A549 (cell line): ENCODE measurements around the gene KRTAP9-7. TPM values are rescaled to one million over a fixed set of nuclear protein-coding genes. Genes with fewer than 3 reads are reported as not detected.

Experiments used
- ATAC-seq, 2 experiments: fragments of 200-7000 bp in 1 of 2; fragments of >200 bp in 1 of 2; cut with Nextera tagmentation in 1 of 2; cut with Tn5 transposase in 1 of 2; 3 replicates each; pipeline versions ENCODE4 v1.8.0 to v1.9.1; 2018 to 2020; ENCODE audit warnings: mild to moderate bottlenecking in 1 of 2, moderate library complexity in 1 of 2
- CTCF ChIA-PET: fragments of 300-600 bp; sonication (Branson Sonifier 250); formaldehyde crosslinking; extraction: SDS; loops from one replicate; lab custom pipeline; 2021; ENCODE audit warnings: antibody characterized with exemption, inconsistent platforms; lab: Yijun Ruan, JAX
- POLR2A ChIA-PET: fragments of 350-600 bp; formaldehyde crosslinking; extraction: SDS; loops from one replicate; lab custom pipeline; 2021; ENCODE audit warnings: antibody characterized with exemption, inconsistent platforms; lab: Yijun Ruan, JAX
- DNase-seq, 2 experiments: peaks; one replicate each; pipeline versions ENCODE4 v3.0.0 to v3.0.0-alpha.2; 2011 to 2016; ENCODE audit warnings: low read depth in 1 of 2, low spot score in 1 of 2
- FAIRE-seq: peaks from 2 replicates; lab custom pipeline; 2011; peaks lifted over from hg19 to GRCh38; lab: Jason Lieb, UNC
- H3K27ac ChIP-seq, 2 experiments: fragments of >200 bp; sonication (Bioruptor Twin); formaldehyde crosslinking; 3 replicates each; pipeline ENCODE4 v1.5.1; 2016 to 2017
- H3K4me1 ChIP-seq: fragments of >200 bp; sonication (Bioruptor Twin); formaldehyde crosslinking; 3 replicates; pipeline ENCODE4 v1.6.1; 2016
- H3K4me2 ChIP-seq: fragments of >200 bp; sonication (Bioruptor Twin); formaldehyde crosslinking; 3 replicates; pipeline ENCODE4 v1.6.1; 2016
- H3K4me3 ChIP-seq: fragments of >200 bp; sonication (Bioruptor Twin); formaldehyde crosslinking; 3 replicates; pipeline ENCODE4 v1.5.1; 2016
- H3K9me3 ChIP-seq: fragments of >200 bp; sonication (Bioruptor Twin); formaldehyde crosslinking; 3 replicates; pipeline ENCODE4 v1.6.1; 2016
- ATOH8 ChIP-seq: fragments of 250-450 bp; sonication (Bioruptor Pico); IDR thresholded peaks from 2 replicates; pipeline ENCODE4 v1.5.0; 2020; ENCODE audit warnings: low read depth, mild to moderate bottlenecking, moderate library complexity
- BCL3 ChIP-seq: fragments of >200 bp; sonication (Bioruptor Twin); formaldehyde crosslinking; IDR thresholded peaks from 3 replicates; pipeline ENCODE4 v1.6.1; 2016
- CBX8 ChIP-seq: fragments of 200-600 bp; sonication (generic); IDR thresholded peaks from 2 replicates; pipeline ENCODE4 v1.6.1; 2016
- CHD2 ChIP-seq: fragments of 150-350 bp; IDR thresholded peaks from 2 replicates; pipeline ENCODE4 v1.6.1; 2014; ENCODE audit warnings: low read length; ENCODE audit not compliant: partially characterized antibody
- CTCF ChIP-seq: fragments of >200 bp; sonication (Bioruptor Twin); formaldehyde crosslinking; IDR thresholded peaks from 3 replicates; pipeline ENCODE4 v1.5.1; 2016
- EHMT2 ChIP-seq: fragments of 200-600 bp; sonication (generic); IDR thresholded peaks from 2 replicates; pipeline ENCODE4 v1.6.1; 2016; ENCODE audit warnings: antibody characterized with exemption, low read depth, mild to moderate bottlenecking, moderate library complexity
- ELK1 ChIP-seq: fragments of 150-350 bp; IDR thresholded peaks from 2 replicates; pipeline ENCODE4 v1.6.1; 2014; ENCODE audit warnings: low read depth, mild to moderate bottlenecking, low read length
- FOSB ChIP-seq: fragments of 250-450 bp; sonication (Bioruptor Pico); IDR thresholded peaks from 2 replicates; pipeline ENCODE4 v1.5.0; 2020; ENCODE audit warnings: mild to moderate bottlenecking, moderate library complexity
- GATA3 ChIP-seq: IDR thresholded peaks from 2 replicates; pipeline ENCODE4 v1.6.1; 2012; ENCODE audit warnings: borderline replicate concordance
- HDAC2 ChIP-seq: fragments of 200-600 bp; sonication (generic); IDR thresholded peaks from 2 replicates; pipeline ENCODE4 v1.6.1; 2016
- HOXB13 ChIP-seq: fragments of 250-450 bp; sonication (Bioruptor Pico); IDR thresholded peaks from 2 replicates; pipeline ENCODE4 v1.5.0; 2020; ENCODE audit warnings: low read depth, mild to moderate bottlenecking, moderate library complexity
- HOXB5 ChIP-seq: fragments of 250-450 bp; sonication (Bioruptor Pico); IDR thresholded peaks from 2 replicates; pipeline ENCODE4 v1.5.0; 2020; ENCODE audit warnings: mild to moderate bottlenecking, moderate library complexity
- KDM1A ChIP-seq: fragments of 200-600 bp; sonication (generic); IDR thresholded peaks from 2 replicates; pipeline ENCODE4 v1.6.1; 2016; ENCODE audit warnings: low read depth, mild to moderate bottlenecking
- MAX ChIP-seq: IDR thresholded peaks from 2 replicates; pipeline ENCODE4 v1.6.1; 2012
- MAZ ChIP-seq: fragments of 150-350 bp; IDR thresholded peaks from 2 replicates; pipeline ENCODE4 v1.6.1; 2014; ENCODE audit warnings: antibody characterized with exemption, low read depth, low read length, borderline replicate concordance
- NPAS2 ChIP-seq: fragments of 250-450 bp; sonication (Bioruptor Pico); IDR thresholded peaks from 2 replicates; pipeline ENCODE4 v1.8.0; 2022; ENCODE audit warnings: mild to moderate bottlenecking, moderate library complexity, borderline replicate concordance
- POLR2A ChIP-seq: IDR thresholded peaks from 2 replicates; pipeline ENCODE4 v1.6.1; 2012; ENCODE audit warnings: mild to moderate bottlenecking, low read length
- POLR2AphosphoS2 ChIP-seq: conservative IDR thresholded peaks from 2 replicates; pipeline ENCODE4 v1.6.1; 2012; ENCODE audit warnings: low read length, improper control_type of control experiment, inconsistent platforms
- RAD21 ChIP-seq, 2 experiments: fragments of >200 bp in 1 of 2; sonication (Bioruptor Twin) in 1 of 2; formaldehyde crosslinking in 1 of 2; IDR thresholded peaks in 1 of 2; conservative IDR thresholded peaks in 1 of 2; 2 replicates in 1 of 2; 3 replicates in 1 of 2; pipeline ENCODE4 v1.6.1; 2012 to 2018; ENCODE audit warnings: inconsistent platforms in 1 of 2
- REST ChIP-seq: fragments of 200-600 bp; sonication (generic); IDR thresholded peaks from 2 replicates; pipeline ENCODE4 v1.6.1; 2016; ENCODE audit warnings: antibody characterized with exemption, mild to moderate bottlenecking, moderate library complexity
- RFX5 ChIP-seq: fragments of 450-650 bp; IDR thresholded peaks from 2 replicates; pipeline ENCODE4 v1.7.1; 2014; ENCODE audit warnings: antibody characterized with exemption, mild to moderate bottlenecking, moderate library complexity
- RNF2 ChIP-seq: fragments of 200-600 bp; sonication (generic); IDR thresholded peaks from 2 replicates; pipeline ENCODE4 v1.6.1; 2016; ENCODE audit warnings: low read depth, mild to moderate bottlenecking, antibody characterized with exemption, moderate library complexity, borderline replicate concordance
- TFCP2L1 ChIP-seq: fragments of 250-450 bp; sonication (Bioruptor Pico); IDR thresholded peaks from 2 replicates; pipeline ENCODE4 v1.5.0; 2021; ENCODE audit warnings: mild to moderate bottlenecking
- whole genome bisulfite sequencing: methylation state at CpG from one replicate; pipeline ENCODE4 v1.1.6; 2017; ENCODE audit errors: missing lambda C conversion rate; 5-methylcytosine and 5-hydroxymethylcytosine counted together
- polyA plus RNA-seq, 4 experiments: library from polyadenylated mRNA; depleted of rRNA in 3 of 4; stranded (reverse); fragments of >200 nt; fragmentation: RNase III in 1 of 4; extraction: RNeasy Plus Mini Kit Qiagen cat#74134 plus additional on column Dnase treatment in 1 of 4; gene quantifications; 2 replicates in 3 of 4; 3 replicates in 1 of 4; pipeline ENCODE4 v1.2.3, GENCODE V29; 2011 to 2017

KRTAP9-7 gene
- polyA plus RNA-seq, 2 of the 4 experiments (the other 2 are of a cell fraction) = not detected

GRCh38 chr17:41256291-41256685 lies 19.2 kb upstream of the KRTAP9-7 start:
- FAIRE-seq (no peak), ATAC-seq (no peak), DNase-seq (no peak)
- POLR2A ChIA-PET = no interaction called here
- WGBS = 95% methylated on average over 1 of the region's 1 CpG
- no peaks in the 10 kb centered on the region for H3K9me3 ChIP-seq
- H3K4me1 ChIP-seq = no peaks in the 10 kb centered on the region
- H3K27ac ChIP-seq = no peak overlapping the region
- TF ChIP-seq EHMT2 = no peak
- no peak for TF ChIP-seq RNF2
- no peak for TF ChIP-seq HOXB5 (CRISPR knock-in tag)
- no peak for TF ChIP-seq REST
- no peak for TF ChIP-seq MAX
- TF ChIP-seq ATOH8 (CRISPR knock-in tag) = no peak
- no peak for TF ChIP-seq HOXB13 (CRISPR knock-in tag)
- TF ChIP-seq ELK1 = no peak
- TF ChIP-seq GATA3 = no peak
- TF ChIP-seq POLR2A = no peak
- H3K4me2 ChIP-seq = no peak overlapping the region
- CTCF ChIA-PET = no interaction called here
- no peak overlapping the region for H3K4me3 ChIP-seq

- H3K9me3 ChIP-seq = no peaks in the 10 kb centered on the region
- DNase-seq (no peak), ATAC-seq (no peak), FAIRE-seq (peak; percentile 70)
- no peak overlapping the region for H3K4me3 ChIP-seq
- ChIA-PET POLR2A (no interaction called here), CTCF (no interaction called here)
- H3K27ac ChIP-seq = no peak overlapping the region
- H3K4me1 ChIP-seq = no peaks in the 10 kb centered on the region
- TF ChIP-seq ATOH8 (CRISPR knock-in tag) (no peak), MAX (no peak), RFX5 (no peak), BCL3 (no peak), TFCP2L1 (no peak), FOSB (CRISPR knock-in tag) (no peak)
- H3K4me2 ChIP-seq = no peak overlapping the region
Measured at GRCh38 chr17:41258406-41258805, 17.1 kb upstream of the KRTAP9-7 start.

- POLR2A ChIA-PET = no interaction called here
- no peak for ATAC-seq
- TF ChIP-seq CTCF (no peak), CBX8 (no peak), HOXB13 (CRISPR knock-in tag) (no peak), HDAC2 (no peak), GATA3 (no peak), RNF2 (no peak), NPAS2 (CRISPR knock-in tag) (no peak), RAD21 (conservative IDR thresholded peaks at IDR 0.05 in 1 of 2, IDR thresholded peaks at IDR 0.05 in 1 of 2) (no peak), RFX5 (no peak), EHMT2 (no peak), MAZ (no peak), POLR2A (no peak), KDM1A (no peak), CHD2 (no peak), POLR2AphosphoS2 (no peak)
Measured at GRCh38 chr17:41263212-41263611, 12.3 kb upstream of the KRTAP9-7 start.

More at GRCh38 chr17:41263212-41263611, 12.3 kb upstream of the KRTAP9-7 start:
- H3K4me2 ChIP-seq = no peak overlapping the region
- H3K4me3 ChIP-seq = no peak overlapping the region
- no peaks in the 10 kb centered on the region for H3K4me1 ChIP-seq
- no peak overlapping the region for H3K27ac ChIP-seq
- no peak for DNase-seq
- WGBS = 82% methylated on average over 2 of the region's 2 CpGs
- CTCF ChIA-PET = interaction anchor here (1.1 kb wide), 1 partner anchor 10 kb away, joined by 4 read pairs; no protein-coding TSS in a partner anchor
- FAIRE-seq = no peak
- no peaks in the 10 kb centered on the region for H3K9me3 ChIP-seq
